Esophagus squamous epithelium (tissue), 4 donors: ENCODE results near the gene COMMD9.

Experiments used
- CTCF ChIP-seq, 6 experiments: fragments of 450-650 bp in 4 of 6; fragments of 200-600 bp in 2 of 6; sonication (generic) in 2 of 6; IDR thresholded peaks; one replicate each; pipeline ENCODE4 v1.5.1; 2016 to 2019; ENCODE audit warnings: antibody characterized with exemption in 6 of 6, mild to moderate bottlenecking in 4 of 6, moderate library complexity in 4 of 6
- POLR2A ChIP-seq, 4 donors: fragments of 450-650 bp; IDR thresholded peaks; one replicate each; pipeline ENCODE4 v1.6.1; 2017; ENCODE audit warnings: antibody characterized with exemption in 4 of 4, mild to moderate bottlenecking in 4 of 4, moderate library complexity in 3 of 4

- TF ChIP-seq POLR2A (IDR thresholded peaks at IDR 0.05) (no peak), CTCF (IDR thresholded peaks at IDR 0.05) (no peak)
Observed at GRCh38 chr11:36270701-36271100, 18.5 kb downstream of the COMMD9 start.
